ENCODE measurements around the gene CSPG5.
A peak's percentile ranks its signal among the peaks of the same experiment; 100 is the strongest.

Gene CSPG5

GRCh38 chr3:47578691-47579632, at the start of gene CSPG5:
TSS of gene CSPG5 (minus strand) at chr3:47578865. CDS start at chr3:47578693, 172 bp downstream.
- DNase-seq (ENCODE audit: low read depth), result peak; percentile 7

- no peak for DNase-seq (ENCODE audit: low read depth)
Observed at GRCh38 chr3:47628426-47628825, 49.8 kb upstream of the CSPG5 start.

GRCh38 chr3:47622671-47623461, 44.2 kb upstream of the CSPG5 start:
- no peak for DNase-seq (ENCODE audit: low read depth)

GRCh38 chr3:47617086-47618010, 38.7 kb upstream of the CSPG5 start:
- no peak for DNase-seq (ENCODE audit: low read depth)

- DNase-seq (ENCODE audit: low read depth), result no peak
Observed at GRCh38 chr3:47614788-47615187, 36.1 kb upstream of the CSPG5 start.

- no peak for DNase-seq (ENCODE audit: low read depth)
Observed at GRCh38 chr3:47613722-47614121, 35.1 kb upstream of the CSPG5 start.

- no peak for DNase-seq (ENCODE audit: low read depth)
Observed at GRCh38 chr3:47612879-47613278, 34.2 kb upstream of the CSPG5 start.

GRCh38 chr3:47612178-47612577, 33.5 kb upstream of the CSPG5 start:
- no peak for DNase-seq (ENCODE audit: low read depth)

GRCh38 chr3:47611576-47611975, 32.9 kb upstream of the CSPG5 start:
- DNase-seq (ENCODE audit: low read depth), result no peak

GRCh38 chr3:47610583-47610982, 31.9 kb upstream of the CSPG5 start:
- no peak for DNase-seq (ENCODE audit: low read depth)

- DNase-seq (ENCODE audit: low read depth), result no peak
Observed at GRCh38 chr3:47607335-47607734, 28.7 kb upstream of the CSPG5 start.

- no peak for DNase-seq (ENCODE audit: low read depth)
Observed at GRCh38 chr3:47606165-47606564, 27.5 kb upstream of the CSPG5 start.

- no peak for DNase-seq (ENCODE audit: low read depth)
Observed at GRCh38 chr3:47605652-47606051, 27.0 kb upstream of the CSPG5 start.

- no peak for DNase-seq (ENCODE audit: low read depth)
Observed at GRCh38 chr3:47604145-47604544, 25.5 kb upstream of the CSPG5 start.

GRCh38 chr3:47603332-47603731, 24.7 kb upstream of the CSPG5 start:
- DNase-seq (ENCODE audit: low read depth), result no peak

- no peak for DNase-seq (ENCODE audit: low read depth)
Observed at GRCh38 chr3:47601281-47601680, 22.6 kb upstream of the CSPG5 start.

GRCh38 chr3:47594792-47595191, 16.1 kb upstream of the CSPG5 start:
- no peak for DNase-seq (ENCODE audit: low read depth)

GRCh38 chr3:47592066-47592795, 13.6 kb upstream of the CSPG5 start:
- DNase-seq (ENCODE audit: low read depth), result no peak

GRCh38 chr3:47590216-47590615, 11.6 kb upstream of the CSPG5 start:
- no peak for DNase-seq (ENCODE audit: low read depth)

GRCh38 chr3:47588587-47588986, 9.9 kb upstream of the CSPG5 start:
- no peak for DNase-seq (ENCODE audit: low read depth)

- no peak for DNase-seq (ENCODE audit: low read depth)
Observed at GRCh38 chr3:47588053-47588452, 9.4 kb upstream of the CSPG5 start.

Measured in T-helper 22 cell (primary cell).